ENCODE measurements around the gene CLDN18. TPM values are rescaled to one million over a fixed set of nuclear protein-coding genes. Genes with fewer than 3 reads are reported as not detected.

The CLDN18 gene
- total RNA-seq, 1 experiment from 2014 or later = 0.13 TPM

GRCh38 chr3:138003069-138003468, 6.9 kb upstream of the CLDN18 start:
- DNase-seq (ENCODE audit: low spot score) (no peak), ATAC-seq (no peak)
- CTCF ChIA-PET = no interaction called here
- Mint-ChIP-seq H3K27me3 (ENCODE audit: low read depth) (no peaks in the 10 kb centered on the region), H3K4me3 (no peak overlapping the region), H3K36me3 (no peaks in the 10 kb centered on the region), H3K27ac (no peak overlapping the region), H3K9me3 (no peaks in the 10 kb centered on the region), H3K4me1 (no peaks in the 10 kb centered on the region)
- POLR2A ChIA-PET = no interaction called here
- no peak for TF ChIP-seq TEAD4 (CRISPR knock-in tag; IDR thresholded peaks at IDR 0.05)
- TF ChIP-seq ZSCAN18 (CRISPR knock-in tag; IDR thresholded peaks at IDR 0.05) = no peak
- TF ChIP-seq CDX4 (CRISPR knock-in tag; IDR thresholded peaks at IDR 0.05; ENCODE audit: borderline replicate concordance) = no peak
- no peak for TF ChIP-seq ATF2 (CRISPR knock-in tag; IDR thresholded peaks at IDR 0.05; ENCODE audit: borderline replicate concordance, low read depth)
- TF ChIP-seq ATF6 (CRISPR knock-in tag; IDR thresholded peaks at IDR 0.05) = no peak
- no peak for TF ChIP-seq MAX (CRISPR knock-in tag; IDR thresholded peaks at IDR 0.05)
- no peak for TF ChIP-seq GTF2I (CRISPR knock-in tag; conservative IDR thresholded peaks at IDR 0.05)
- no peak for TF ChIP-seq ARID4B (CRISPR knock-in tag; IDR thresholded peaks at IDR 0.05; ENCODE audit: borderline replicate concordance)
- no peak for TF ChIP-seq ZNF671 (CRISPR knock-in tag; IDR thresholded peaks at IDR 0.05)
- no peak for TF ChIP-seq ZNF232 (CRISPR knock-in tag; IDR thresholded peaks at IDR 0.05)
- no peak for TF ChIP-seq GRHL2 (CRISPR knock-in tag; IDR thresholded peaks at IDR 0.05; ENCODE audit: insufficient replicate concordance, severe bottlenecking)

GRCh38 chr3:138005627-138006026, 4.3 kb upstream of the CLDN18 start:
- Mint-ChIP-seq H3K9me3 (no peaks in the 10 kb centered on the region), H3K36me3 (no peaks in the 10 kb centered on the region), H3K4me1 (no peaks in the 10 kb centered on the region), H3K4me3 (no peak overlapping the region), H3K27me3 (ENCODE audit: low read depth) (peaks cover 4% of the 10 kb centered on the region; the same call in 1 of the 2 replicates), H3K27ac (no peak overlapping the region)
- POLR2A ChIA-PET = no interaction called here
- CTCF ChIA-PET = interaction anchor here (1.1 kb wide), 1 partner anchor 113 kb away, joined by 3 read pairs; no protein-coding TSS in a partner anchor
- no peak for ATAC-seq
- DNase-seq (ENCODE audit: low spot score) = no peak
- no peak for TF ChIP-seq E2F5 (CRISPR knock-in tag; IDR thresholded peaks at IDR 0.05)
- TF ChIP-seq CTCF (IDR thresholded peaks at IDR 0.05) = no peak
- no peak for TF ChIP-seq TP53 (CRISPR knock-in tag; IDR thresholded peaks at IDR 0.05)
- no peak for TF ChIP-seq JUN (CRISPR knock-in tag; IDR thresholded peaks at IDR 0.05)
- no peak for TF ChIP-seq STAT6 (CRISPR knock-in tag; conservative IDR thresholded peaks at IDR 0.05; ENCODE audit: low read depth)
- TF ChIP-seq SP1 (CRISPR knock-in tag; conservative IDR thresholded peaks at IDR 0.05) = no peak
